HK-2 (cell line): ENCODE data around the gene HS1BP3.
A peak's percentile ranks its signal among the peaks of the same experiment; 100 is the strongest.

Experiments used
- DNase-seq: peaks from one replicate; pipeline ENCODE4 v3.0.0-alpha.2; 2018; ENCODE audit not compliant: unreplicated experiment

HS1BP3 gene

GRCh38 chr2:20650877-20651730 is at the start of gene HS1BP3:
TSS of gene HS1BP3 (minus strand) at chr2:20651098. CDS start at chr2:20651063, 35 bp downstream.
- peak; percentile 85 for DNase-seq

- DNase-seq: no peak
Observed at GRCh38 chr2:20698916-20699613, 48.2 kb upstream of the HS1BP3 start.

GRCh38 chr2:20697322-20697934 is 46.5 kb upstream of the HS1BP3 start:
- DNase-seq: no peak

- no peak for DNase-seq
Observed at GRCh38 chr2:20696366-20696765, 45.5 kb upstream of the HS1BP3 start.

- no peak for DNase-seq
Observed at GRCh38 chr2:20693317-20693716, 42.4 kb upstream of the HS1BP3 start.

- no peak for DNase-seq
Observed at GRCh38 chr2:20692081-20692480, 41.2 kb upstream of the HS1BP3 start.

- DNase-seq: no peak
Observed at GRCh38 chr2:20691076-20691734, 40.3 kb upstream of the HS1BP3 start.

- DNase-seq: no peak
Observed at GRCh38 chr2:20689428-20690264, 38.7 kb upstream of the HS1BP3 start.

GRCh38 chr2:20687260-20687832 is 36.4 kb upstream of the HS1BP3 start:
- no peak for DNase-seq

- DNase-seq: no peak
Observed at GRCh38 chr2:20684581-20685063, 33.7 kb upstream of the HS1BP3 start.

- DNase-seq: no peak
Observed at GRCh38 chr2:20682167-20682920, 31.4 kb upstream of the HS1BP3 start.

GRCh38 chr2:20680744-20681375 is 30.0 kb upstream of the HS1BP3 start:
- DNase-seq: no peak

- no peak for DNase-seq
Observed at GRCh38 chr2:20678780-20679179, 27.9 kb upstream of the HS1BP3 start.

GRCh38 chr2:20678086-20678395 is 27.1 kb upstream of the HS1BP3 start:
- DNase-seq: no peak

- DNase-seq: no peak
Observed at GRCh38 chr2:20677301-20678085, 26.6 kb upstream of the HS1BP3 start.

GRCh38 chr2:20676353-20677215 is 25.7 kb upstream of the HS1BP3 start:
- DNase-seq: no peak

- peak; percentile 39 for DNase-seq
Observed at GRCh38 chr2:20675701-20676352, 24.9 kb upstream of the HS1BP3 start.
